ENCODE measurements around the gene COL9A1.
"Not testable (repeated sequence)": the region's sequence is repeated elsewhere in the genome, so short reads cannot be mapped to it uniquely, and the experiment has no call there.

GRCh38 chr6:70308142-70308541 is 5.3 kb upstream of the COL9A1 start:
- TF ChIP-seq CTCF (IDR thresholded peaks at IDR 0.05) = peak; percentile 24; the same call in 1 of the 2 replicates
- TF ChIP-seq POLR2AphosphoS5, TCF7L2 (IDR thresholded peaks at IDR 0.05; ENCODE audit: low read depth, low read length): not testable (repeated sequence)
- TF ChIP-seq, protein P1, sequence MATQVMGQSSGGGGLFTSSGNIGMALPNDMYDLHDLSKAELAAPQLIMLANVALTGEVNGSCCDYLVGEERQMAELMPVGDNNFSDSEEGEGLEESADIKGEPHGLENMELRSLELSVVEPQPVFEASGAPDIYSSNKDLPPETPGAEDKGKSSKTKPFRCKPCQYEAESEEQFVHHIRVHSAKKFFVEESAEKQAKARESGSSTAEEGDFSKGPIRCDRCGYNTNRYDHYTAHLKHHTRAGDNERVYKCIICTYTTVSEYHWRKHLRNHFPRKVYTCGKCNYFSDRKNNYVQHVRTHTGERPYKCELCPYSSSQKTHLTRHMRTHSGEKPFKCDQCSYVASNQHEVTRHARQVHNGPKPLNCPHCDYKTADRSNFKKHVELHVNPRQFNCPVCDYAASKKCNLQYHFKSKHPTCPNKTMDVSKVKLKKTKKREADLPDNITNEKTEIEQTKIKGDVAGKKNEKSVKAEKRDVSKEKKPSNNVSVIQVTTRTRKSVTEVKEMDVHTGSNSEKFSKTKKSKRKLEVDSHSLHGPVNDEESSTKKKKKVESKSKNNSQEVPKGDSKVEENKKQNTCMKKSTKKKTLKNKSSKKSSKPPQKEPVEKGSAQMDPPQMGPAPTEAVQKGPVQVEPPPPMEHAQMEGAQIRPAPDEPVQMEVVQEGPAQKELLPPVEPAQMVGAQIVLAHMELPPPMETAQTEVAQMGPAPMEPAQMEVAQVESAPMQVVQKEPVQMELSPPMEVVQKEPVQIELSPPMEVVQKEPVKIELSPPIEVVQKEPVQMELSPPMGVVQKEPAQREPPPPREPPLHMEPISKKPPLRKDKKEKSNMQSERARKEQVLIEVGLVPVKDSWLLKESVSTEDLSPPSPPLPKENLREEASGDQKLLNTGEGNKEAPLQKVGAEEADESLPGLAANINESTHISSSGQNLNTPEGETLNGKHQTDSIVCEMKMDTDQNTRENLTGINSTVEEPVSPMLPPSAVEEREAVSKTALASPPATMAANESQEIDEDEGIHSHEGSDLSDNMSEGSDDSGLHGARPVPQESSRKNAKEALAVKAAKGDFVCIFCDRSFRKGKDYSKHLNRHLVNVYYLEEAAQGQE (IDR thresholded peaks at IDR 0.05; ENCODE audit: insufficient read depth in 1 of 2, low read depth in 2 of 2, low read length in 1 of 2) = not testable (repeated sequence)
